Gastroesophageal sphincter (tissue), 2 donors: ENCODE results near the gene CTSA.

Experiments
- EP300 ChIP-seq: sonication (generic); formaldehyde crosslinking; IDR thresholded peaks from one replicate; pipeline ENCODE4 v1.6.1; 2017; ENCODE audit warnings: antibody characterized with exemption, mild to moderate bottlenecking
- POLR2A ChIP-seq, 2 donors: fragments of 450-650 bp; IDR thresholded peaks; one replicate each; pipeline ENCODE4 v1.6.1; 2017; ENCODE audit warnings: antibody characterized with exemption in 2 of 2, mild to moderate bottlenecking in 2 of 2, moderate library complexity in 1 of 2

- TF ChIP-seq POLR2A (IDR thresholded peaks at IDR 0.05) (no peak), EP300 (no peak)
Measured at GRCh38 chr20:45860560-45861220, 30.4 kb upstream of the CTSA start.
